Endothelial cell (in vitro differentiated cells): ENCODE data around the gene IGF2. TPM values are rescaled to one million over a fixed set of nuclear protein-coding genes. Genes with fewer than 3 reads are reported as not detected.

Experiments used
- DNase-seq: peaks from one replicate; pipeline ENCODE4 v3.0.0; 2021; ENCODE audit warnings: low spot score
- H3K27ac Mint-ChIP-seq: one replicate; pipeline ENCODE4 v1.8.0; 2021; ENCODE audit warnings: mixed read lengths, inconsistent platforms; ENCODE audit not compliant: unreplicated experiment
- H3K27me3 Mint-ChIP-seq: one replicate; pipeline ENCODE4 v1.8.0; 2021; ENCODE audit warnings: mild to moderate bottlenecking, moderate library complexity, mixed read lengths, inconsistent platforms; ENCODE audit not compliant: unreplicated experiment
- H3K36me3 Mint-ChIP-seq: one replicate; pipeline ENCODE4 v1.8.0; 2021; ENCODE audit warnings: mild to moderate bottlenecking, low read depth, mixed read lengths, inconsistent platforms; ENCODE audit not compliant: unreplicated experiment
- H3K4me1 Mint-ChIP-seq: one replicate; pipeline ENCODE4 v1.8.0; 2021; ENCODE audit warnings: mild to moderate bottlenecking, mixed read lengths, inconsistent platforms; ENCODE audit not compliant: unreplicated experiment
- H3K4me3 Mint-ChIP-seq: one replicate; pipeline ENCODE4 v1.8.0; 2021; ENCODE audit warnings: mild to moderate bottlenecking, mixed read lengths, inconsistent platforms; ENCODE audit not compliant: unreplicated experiment
- H3K9me3 Mint-ChIP-seq: one replicate; pipeline ENCODE4 v1.8.0; 2021; ENCODE audit warnings: mixed read lengths, inconsistent platforms; ENCODE audit not compliant: unreplicated experiment
- microRNA-seq: library from miRNA; unstranded; fragments of <30 nt; microRNA quantifications from one replicate; pipeline ENCODE4, GENCODE V29; 2020; ENCODE audit not compliant: unreplicated experiment
- total RNA-seq: library from RNA; stranded (reverse); fragmentation: NEBNext Ultra II Directional; extraction: Animal tissue kit (Norgen Biotek cat#: 25700); gene quantifications from one replicate; pipeline ENCODE4 v1.2.1, GENCODE V29; 2021; ENCODE audit not compliant: unreplicated experiment
- TF ChIP-seq, protein P1 (sequence below): fragments of 200-600 bp; sonication (generic); IDR thresholded peaks from one replicate; pipeline ENCODE4 v1.5.0; 2021; ENCODE audit warnings: antibody characterized with exemption; ENCODE audit not compliant: unreplicated experiment

IGF2 gene
- total RNA-seq, 1 donor from 2014 or later = 2.1 TPM

DNA sequence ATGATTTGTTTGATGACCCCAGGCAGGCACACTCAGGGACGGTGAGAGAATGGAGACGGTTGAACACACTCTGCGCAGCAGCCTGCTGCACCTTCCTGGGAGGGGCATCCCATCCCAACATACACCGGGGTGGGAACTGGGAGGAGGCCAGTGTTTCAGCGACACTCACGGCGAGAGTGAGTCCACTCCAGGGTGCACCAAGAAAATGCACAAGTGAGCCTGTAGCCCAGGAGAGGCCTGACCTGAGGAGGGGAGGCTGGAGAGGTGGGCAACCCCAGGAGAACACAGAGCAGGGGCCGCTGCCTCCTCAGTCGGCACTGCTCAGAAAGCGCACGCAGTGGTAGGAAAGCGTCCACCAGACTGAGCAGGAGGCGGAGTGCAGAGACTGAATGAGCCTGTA is 54.5 kb downstream of the IGF2 start:
- DNase-seq = no peak
- H3K9me3 Mint-ChIP-seq = no peaks in the 10 kb centered on the region
- no peaks in the 10 kb centered on the region for H3K36me3 Mint-ChIP-seq
- H3K4me3 Mint-ChIP-seq = no peak overlapping the region
- no peak overlapping the region for H3K27ac Mint-ChIP-seq
- H3K4me1 Mint-ChIP-seq = no peaks in the 10 kb centered on the region
- H3K27me3 Mint-ChIP-seq = peaks cover 3% of the 10 kb centered on the region
- TF ChIP-seq, protein P1, sequence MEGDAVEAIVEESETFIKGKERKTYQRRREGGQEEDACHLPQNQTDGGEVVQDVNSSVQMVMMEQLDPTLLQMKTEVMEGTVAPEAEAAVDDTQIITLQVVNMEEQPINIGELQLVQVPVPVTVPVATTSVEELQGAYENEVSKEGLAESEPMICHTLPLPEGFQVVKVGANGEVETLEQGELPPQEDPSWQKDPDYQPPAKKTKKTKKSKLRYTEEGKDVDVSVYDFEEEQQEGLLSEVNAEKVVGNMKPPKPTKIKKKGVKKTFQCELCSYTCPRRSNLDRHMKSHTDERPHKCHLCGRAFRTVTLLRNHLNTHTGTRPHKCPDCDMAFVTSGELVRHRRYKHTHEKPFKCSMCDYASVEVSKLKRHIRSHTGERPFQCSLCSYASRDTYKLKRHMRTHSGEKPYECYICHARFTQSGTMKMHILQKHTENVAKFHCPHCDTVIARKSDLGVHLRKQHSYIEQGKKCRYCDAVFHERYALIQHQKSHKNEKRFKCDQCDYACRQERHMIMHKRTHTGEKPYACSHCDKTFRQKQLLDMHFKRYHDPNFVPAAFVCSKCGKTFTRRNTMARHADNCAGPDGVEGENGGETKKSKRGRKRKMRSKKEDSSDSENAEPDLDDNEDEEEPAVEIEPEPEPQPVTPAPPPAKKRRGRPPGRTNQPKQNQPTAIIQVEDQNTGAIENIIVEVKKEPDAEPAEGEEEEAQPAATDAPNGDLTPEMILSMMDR = no peak

Small RNAs within 50 kb of the gene (microRNA-seq; reads per million reads assigned to microRNA genes)
- gene MIR4686 = not detected
- gene MIR483 = 3.4 reads per million, percentile 41 among the genes with 10 or more reads in this experiment

Other genes starting within 250 kb of the IGF2 start
- not detected for gene PRR33, start 247.5 kb downstream of the IGF2 start, total RNA-seq
- gene TNNT3, start 219.7 kb downstream of the IGF2 start, total RNA-seq = not detected
- 29.2 TPM for gene MRPL23, start 192.1 kb downstream of the IGF2 start, total RNA-seq
- not detected for gene H19, start 141.5 kb downstream of the IGF2 start, total RNA-seq
- not detected for gene INS, start 21.8 kb upstream of the IGF2 start, total RNA-seq
- not detected for gene TH, start 32.4 kb upstream of the IGF2 start, total RNA-seq
- not detected for gene ASCL2, start 131.2 kb upstream of the IGF2 start, total RNA-seq
- gene C11orf21, start 162.5 kb upstream of the IGF2 start, total RNA-seq = 0.13 TPM
- 0.23 TPM for gene TSPAN32, start 162.6 kb upstream of the IGF2 start, total RNA-seq
- gene CD81, start 237.9 kb upstream of the IGF2 start, total RNA-seq = 424 TPM